CD4-positive, alpha-beta T cell treated with Interleukin-4 for 1 hour (primary cell): ENCODE results near the gene SLC38A5.
A peak's percentile ranks its signal among the peaks of the same experiment; 100 is the strongest.
"Not testable (repeated sequence)": the region's sequence is repeated elsewhere in the genome, so short reads cannot be mapped to it uniquely, and the experiment has no call there.

Experiments
- DNase-seq, 2 donors: peaks; one replicate each; pipeline ENCODE4 v3.0.0-alpha.2; 2020 to 2022

SLC38A5 gene

DNA sequence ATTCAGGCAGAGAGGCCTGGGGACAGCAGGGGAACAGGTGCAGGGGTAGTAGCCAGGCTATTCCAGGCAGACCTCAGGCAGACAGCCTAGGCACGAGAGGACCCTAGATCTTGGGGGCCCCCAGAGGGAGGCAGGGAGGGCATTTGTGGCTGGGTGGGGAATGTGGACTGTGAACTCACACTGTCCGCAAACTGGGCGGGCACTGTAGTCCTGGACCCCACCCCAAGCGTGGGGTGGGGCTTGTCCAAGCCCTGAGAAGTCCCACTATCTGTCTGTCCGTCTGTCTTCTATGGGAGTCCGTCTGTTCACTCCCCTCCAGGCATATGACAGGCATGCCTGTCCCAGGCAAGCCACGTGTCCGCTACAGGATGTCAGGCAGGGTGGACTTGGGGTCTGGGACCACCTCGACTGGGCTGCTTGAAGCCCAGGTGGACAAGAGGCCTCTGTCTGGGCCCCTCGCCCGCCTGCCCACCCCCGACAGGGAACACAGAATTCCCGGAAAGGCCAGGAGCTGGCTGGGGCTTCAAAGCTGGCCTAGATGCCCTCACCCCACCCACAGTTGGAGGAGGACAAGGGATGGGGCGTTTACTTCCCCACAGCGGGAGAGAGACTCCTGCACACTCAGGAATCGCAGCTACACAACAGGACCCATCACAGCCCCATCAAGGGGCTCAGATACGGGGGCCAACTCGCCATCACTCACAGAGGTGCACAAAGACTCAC is at the start of gene SLC38A5:
Gene SLC38A5, minus strand, starts transcription at position 151 of the 723 bp plus-strand sequence. CDS start 2,336 bp downstream, outside the sequence.
- DNase-seq: no peak

GRCh38 chrX:48519481-48519880 is 49.4 kb upstream of the SLC38A5 start:
- DNase-seq: not testable (repeated sequence)

DNA sequence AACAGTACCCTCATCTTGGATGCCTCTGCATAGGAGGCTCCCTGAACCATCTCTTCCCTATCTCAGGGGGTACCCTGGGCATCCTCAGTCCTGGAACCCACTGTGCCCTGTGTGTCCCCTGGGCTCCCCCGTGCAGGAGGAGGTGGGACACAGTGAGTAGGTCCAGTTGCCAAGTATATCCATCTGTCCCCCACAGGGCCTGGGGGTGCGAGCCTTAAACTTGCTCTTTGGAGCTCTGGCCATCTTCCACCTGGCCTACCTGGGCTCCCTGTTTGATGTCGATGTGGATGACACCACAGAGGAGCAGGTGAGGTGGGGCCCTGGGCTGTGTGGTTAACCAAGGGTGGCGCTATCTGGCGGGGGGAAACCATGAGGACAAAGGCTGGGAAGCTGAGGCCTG is 46.9 kb upstream of the SLC38A5 start:
- DNase-seq: no peak

- no peak for DNase-seq
Observed at GRCh38 chrX:48516285-48516684, 46.2 kb upstream of the SLC38A5 start.

DNA sequence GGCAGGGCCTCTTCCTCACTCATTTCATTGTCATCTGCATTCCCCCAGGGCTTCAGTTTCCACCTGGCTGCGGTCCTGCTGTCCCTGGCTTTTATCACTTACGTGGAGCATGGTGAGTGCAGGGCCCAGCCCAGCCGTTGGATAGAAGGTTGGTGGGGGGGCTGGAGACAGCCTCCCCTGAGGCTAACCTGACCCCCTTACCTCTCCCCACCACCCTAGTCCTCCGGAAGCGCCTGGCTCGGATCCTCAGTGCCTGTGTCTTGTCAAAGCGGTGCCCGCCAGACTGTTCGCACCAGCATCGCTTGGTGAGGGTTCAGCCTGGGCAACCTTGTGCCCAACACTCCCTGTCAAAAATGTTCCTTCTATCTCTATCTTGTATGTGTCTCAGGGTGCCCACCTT is 45.8 kb upstream of the SLC38A5 start:
- DNase-seq: no peak

GRCh38 chrX:48514868-48515460 is 44.9 kb upstream of the SLC38A5 start:
- DNase-seq: no peak

DNA sequence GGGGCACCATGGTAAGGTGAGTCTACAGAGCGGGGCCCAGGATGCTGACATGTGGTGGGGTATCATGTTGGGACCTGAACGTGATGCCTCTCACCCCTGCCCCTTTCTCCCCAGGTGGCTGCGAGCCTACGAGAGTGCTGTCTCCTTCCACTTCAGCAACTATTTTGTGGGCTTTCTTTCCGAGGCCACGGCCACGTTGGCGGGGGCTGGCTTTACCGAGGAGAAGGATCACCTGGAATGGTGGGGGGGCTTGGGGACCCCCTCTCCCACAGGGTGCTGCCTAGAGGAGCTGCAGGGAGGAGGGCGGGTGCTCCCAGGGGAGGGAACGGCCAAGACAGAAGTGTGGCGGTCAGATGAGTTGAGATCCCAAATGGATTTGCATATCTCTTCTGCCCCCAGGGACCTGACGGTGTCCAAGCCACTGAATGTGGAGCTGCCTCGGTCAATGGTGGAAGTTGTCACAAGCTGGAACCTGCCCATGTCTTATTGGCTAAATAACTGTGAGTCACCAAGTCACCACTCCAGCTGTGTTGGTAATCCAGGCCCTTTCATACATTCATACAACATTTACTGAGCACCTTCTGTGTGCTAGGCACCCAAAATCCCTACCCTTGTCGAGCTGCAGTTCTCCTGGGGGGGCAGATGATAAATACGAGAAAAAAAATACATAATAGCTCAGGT is 44.2 kb upstream of the SLC38A5 start:
- DNase-seq: no peak

DNA sequence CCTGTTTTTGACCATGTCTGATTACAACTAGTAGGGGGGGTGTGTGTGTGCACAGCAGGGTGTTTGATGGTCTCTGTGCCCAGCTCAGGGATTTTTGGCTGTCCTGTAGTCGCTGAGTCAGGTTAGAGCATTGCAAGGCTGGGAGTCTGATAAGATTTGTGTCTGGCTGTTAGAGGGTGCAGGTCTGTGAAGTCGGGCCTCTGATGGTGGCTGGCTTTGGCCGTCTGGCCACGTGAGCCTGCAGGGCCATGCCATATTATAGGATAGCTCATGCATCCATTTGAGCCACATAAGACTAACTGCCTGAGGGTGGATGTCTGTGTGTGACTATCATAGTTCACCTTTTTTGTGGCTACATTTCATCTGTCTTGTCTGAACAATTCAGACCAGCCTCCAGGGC is 43.6 kb upstream of the SLC38A5 start:
- DNase-seq: no peak

GRCh38 chrX:48512371-48512935 is 42.4 kb upstream of the SLC38A5 start:
- DNase-seq: no peak

DNA sequence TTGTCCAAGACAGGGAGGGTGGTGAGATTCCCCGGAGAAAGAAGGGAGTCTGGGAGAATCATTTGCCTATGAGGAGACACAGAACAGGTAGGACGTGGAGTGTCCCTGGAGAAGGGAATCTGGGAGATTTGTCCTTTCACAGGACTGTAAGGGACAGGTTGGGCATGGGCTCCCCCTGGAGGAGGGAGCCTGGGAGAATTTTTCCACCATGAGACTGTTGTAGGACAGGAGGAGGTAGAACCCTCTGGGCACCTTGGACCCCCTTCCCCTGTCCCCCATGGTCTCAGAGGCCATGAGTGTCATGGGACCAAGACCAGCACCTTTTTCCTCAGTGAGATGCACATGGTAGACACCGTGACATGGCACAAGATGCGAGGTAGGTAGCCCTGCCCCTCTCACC is 41.5 kb upstream of the SLC38A5 start:
- DNase-seq: no peak

GRCh38 chrX:48509619-48510018 is 39.6 kb upstream of the SLC38A5 start:
- DNase-seq: no peak

DNA sequence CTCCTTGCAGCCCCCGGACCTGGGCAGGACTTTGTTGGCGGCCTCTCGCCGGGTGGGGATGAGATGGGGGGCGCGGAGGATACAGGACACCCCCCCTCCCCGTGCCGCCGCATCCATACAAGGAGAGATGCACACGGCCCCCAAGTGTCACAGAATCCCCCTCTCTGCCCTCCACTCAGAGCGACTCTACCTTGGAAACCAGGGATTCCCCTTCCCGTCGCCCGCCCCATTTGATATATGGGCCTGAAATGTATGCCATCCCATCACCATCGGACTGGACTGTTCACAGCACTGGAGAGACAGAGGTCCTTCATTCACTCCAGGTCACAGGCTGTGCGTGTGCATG is 39.2 kb upstream of the SLC38A5 start:
- DNase-seq: peak in 1 of 2 donors; percentile 37

GRCh38 chrX:48508400-48509244 is 38.6 kb upstream of the SLC38A5 start, which contains the start of gene PORCN:
Gene PORCN (plus strand): TSS chrX:48508992. CDS start chrX:48509821, 829 bp downstream.
- peak; percentile 79 to 81 for DNase-seq

DNA sequence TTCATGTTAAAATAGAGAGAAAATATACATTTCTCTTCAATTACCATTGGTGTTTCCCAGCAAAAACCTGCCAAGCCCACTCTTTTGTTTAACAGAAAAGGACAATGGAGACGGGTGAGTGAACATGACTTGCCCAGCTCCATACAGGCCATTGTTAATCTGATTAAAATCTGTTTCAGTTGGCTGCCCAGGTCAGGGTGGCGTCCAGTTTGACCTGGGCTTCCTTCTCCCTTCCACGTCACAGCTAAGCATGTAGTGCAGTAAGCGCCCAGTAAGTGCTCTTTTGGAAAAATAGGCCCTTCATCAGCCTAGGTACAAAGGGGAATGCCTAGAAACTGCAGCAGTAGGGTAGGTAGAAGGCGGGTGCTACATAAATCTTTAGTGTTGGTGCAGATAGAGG is 37.2 kb upstream of the SLC38A5 start:
- no peak for DNase-seq

DNA sequence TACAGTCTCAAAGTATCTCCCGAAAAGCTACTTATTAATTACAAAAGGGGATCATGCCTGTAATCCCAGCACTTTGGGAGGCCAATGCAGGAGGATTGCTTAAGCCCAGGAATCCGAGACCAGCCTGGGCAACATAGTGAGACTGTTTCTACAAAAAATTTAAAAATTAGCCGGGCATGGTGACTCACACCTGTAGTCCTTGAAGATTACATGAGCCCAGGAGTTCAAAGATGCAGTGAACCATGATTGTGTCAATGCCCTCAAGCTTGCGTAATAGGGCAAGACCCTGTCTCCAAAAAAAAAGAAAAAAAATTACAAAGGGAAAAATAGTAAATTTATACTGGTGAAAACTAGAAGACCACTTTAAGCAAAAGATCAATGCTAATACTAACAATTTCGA is 35.4 kb upstream of the SLC38A5 start:
- no peak for DNase-seq

DNA sequence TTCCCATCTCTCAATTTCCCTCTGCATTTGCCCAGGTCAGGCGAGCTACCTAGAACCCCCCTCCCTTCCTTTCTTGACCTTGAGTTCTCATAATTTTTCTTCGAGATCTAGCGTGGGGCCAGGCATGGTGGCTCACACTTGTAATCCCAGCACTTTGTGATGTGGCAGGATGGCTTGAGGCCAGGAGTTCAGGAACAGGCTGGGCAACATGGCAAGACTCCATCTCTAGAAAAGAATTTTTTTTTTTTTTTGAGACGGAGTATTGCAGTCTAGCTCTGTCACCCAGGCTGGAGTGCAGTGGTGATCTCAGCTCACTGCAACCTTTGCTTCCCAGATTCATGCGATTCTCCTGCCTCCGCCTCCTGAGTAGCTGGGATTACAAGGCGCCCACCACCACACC is 34.2 kb upstream of the SLC38A5 start:
- no peak for DNase-seq

GRCh38 chrX:48498374-48498809 is 28.3 kb upstream of the SLC38A5 start:
- DNase-seq: no peak

DNA sequence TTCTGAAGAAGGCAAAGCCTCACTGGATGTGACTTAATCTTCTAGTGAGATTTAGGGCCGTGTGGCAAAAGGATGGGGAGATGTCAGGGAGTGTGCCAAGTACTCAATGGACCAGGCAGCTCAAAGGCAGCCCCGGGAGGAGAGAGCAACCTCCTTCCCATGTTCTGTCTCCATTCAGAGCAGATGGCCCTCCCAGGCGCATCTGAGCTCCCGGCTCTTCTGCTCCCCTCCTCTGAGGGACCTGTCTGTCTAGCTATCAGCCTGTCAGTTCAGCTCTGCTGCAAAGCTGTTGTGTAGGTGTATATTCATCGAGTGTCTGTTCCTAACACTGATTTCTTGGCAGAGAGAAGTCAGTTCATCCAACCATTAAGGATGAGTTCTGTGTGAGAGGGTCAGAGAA is 27.8 kb upstream of the SLC38A5 start:
- DNase-seq: no peak

DNA sequence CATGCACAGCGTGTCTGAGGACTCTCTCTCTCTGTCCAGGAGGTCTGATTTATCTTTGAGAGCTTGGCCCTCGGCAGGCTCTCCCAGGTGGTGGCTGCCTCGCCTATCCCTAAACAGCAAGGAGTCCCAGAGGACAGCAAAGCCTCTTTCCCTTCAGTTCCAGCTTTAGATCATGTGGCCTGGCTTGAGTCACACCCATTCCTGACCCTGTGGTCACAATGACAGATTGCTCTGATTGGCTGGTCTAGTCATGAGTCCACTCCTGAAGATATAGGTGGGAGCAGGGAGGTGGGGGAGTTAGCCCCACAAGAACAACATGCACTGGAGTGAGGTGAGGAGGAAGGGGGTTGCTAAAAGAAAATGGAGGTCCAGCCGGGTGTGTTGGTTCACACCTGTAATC is 26.6 kb upstream of the SLC38A5 start:
- DNase-seq: no peak

- DNase-seq: no peak
Observed at GRCh38 chrX:48493890-48494364, 23.9 kb upstream of the SLC38A5 start.

GRCh38 chrX:48492293-48492910 is 22.3 kb upstream of the SLC38A5 start:
- DNase-seq: no peak

- DNase-seq: no peak
Observed at GRCh38 chrX:48491809-48492208, 21.7 kb upstream of the SLC38A5 start.
